HepG2 (cell line): ENCODE measurements around the gene AFAP1. TPM values are rescaled to one million over a fixed set of nuclear protein-coding genes. Genes with fewer than 3 reads are reported as not detected.

Source experiments
- ATAC-seq: fragments of 200-7000 bp; cut with Tn5 transposase; 3 replicates; pipeline ENCODE4 v1.9.1; 2020; ENCODE audit warnings: mild to moderate bottlenecking, moderate library complexity
- BruUV-seq: library from RNA; stranded (reverse); fragments of 400-500 nt; replicated peaks from 2 replicates; lab custom pipeline; 2021; lab: Mats Ljungman, UMichigan
- CTCF ChIA-PET: fragments of 300-600 bp; formaldehyde crosslinking; extraction: SDS; loops from one replicate; lab custom pipeline; 2021; ENCODE audit warnings: low total read pairs, inconsistent platforms, low intra/inter-chr PET ratio; lab: Yijun Ruan, JAX
- POLR2A ChIA-PET: fragments of 350-600 bp; sonication (Branson Sonifier 250); formaldehyde crosslinking; loops from one replicate; lab custom pipeline; 2020; ENCODE audit warnings: antibody characterized with exemption, inconsistent platforms; lab: Yijun Ruan, JAX
- DNase-seq: peaks from one replicate; pipeline ENCODE4 v3.0.0-alpha.2; 2015; ENCODE audit warnings: low spot score
- FAIRE-seq: peaks from 3 replicates; lab custom pipeline; 2011; peaks lifted over from hg19 to GRCh38; lab: Jason Lieb, UNC
- H2AFZ ChIP-seq: one replicate; pipeline ENCODE4 v1.6.1; 2011; ENCODE audit warnings: low read length, inconsistent platforms
- H3K27ac ChIP-seq: fragments of 300-600 bp; 3 replicates; pipeline ENCODE4 v1.8.0; 2011; ENCODE audit warnings: mixed run types, mild to moderate bottlenecking, mixed read lengths, low read length, inconsistent platforms; ENCODE audit not compliant: insufficient read depth; ENCODE audit errors: extremely low read length
- H3K27me3 ChIP-seq, 2 experiments: fragments of 200-600 bp in 1 of 2; 2 replicates in 1 of 2; 3 replicates in 1 of 2; pipeline versions ENCODE4 v1.6.0 to v1.8.0; 2011; ENCODE audit warnings: low read length in 2 of 2, mild to moderate bottlenecking in 2 of 2, moderate library complexity in 2 of 2, inconsistent platforms in 1 of 2; ENCODE audit not compliant: insufficient read depth in 2 of 2, control insufficient read depth in 1 of 2
- H3K36me3 ChIP-seq, 2 experiments: fragments of 200-600 bp in 1 of 2; replicated peaks in 1 of 2; 2 replicates in 1 of 2; 3 replicates in 1 of 2; pipeline versions ENCODE4 v1.5.1 to v1.8.0; 2011; ENCODE audit warnings: low read length in 2 of 2, inconsistent platforms in 1 of 2; ENCODE audit not compliant: insufficient read depth in 2 of 2, control insufficient read depth in 1 of 2
- H3K4me1 ChIP-seq: 2 replicates; pipeline ENCODE4 v1.5.1; 2012; ENCODE audit warnings: low read length, inconsistent platforms; ENCODE audit not compliant: insufficient read depth
- H3K4me2 ChIP-seq: 2 replicates; pipeline ENCODE4 v1.6.0; 2011; ENCODE audit warnings: low read depth, low read length, inconsistent platforms
- H3K4me3 ChIP-seq, 3 experiments: fragments of 200-600 bp in 1 of 3; sonication (generic), shearing (Covaris generic) in 1 of 3; replicated peaks in 1 of 3; 2 replicates each; pipeline ENCODE4 v1.5.1; 2011 to 2016; ENCODE audit warnings: low read length in 3 of 3, inconsistent platforms in 2 of 3, low read depth in 2 of 3, mild to moderate bottlenecking in 2 of 3, control low read depth in 1 of 3, mixed read lengths in 1 of 3; ENCODE audit not compliant: insufficient read depth in 1 of 3
- H3K79me2 ChIP-seq: one replicate; pipeline ENCODE4 v1.6.1; 2011; ENCODE audit warnings: low read length, inconsistent platforms; ENCODE audit not compliant: insufficient read depth
- H3K9ac ChIP-seq: 2 replicates; pipeline ENCODE4 v1.6.0; 2011; ENCODE audit warnings: mild to moderate bottlenecking, low read depth, low read length, inconsistent platforms; ENCODE audit not compliant: insufficient read depth
- H3K9me3 ChIP-seq: 2 replicates; pipeline ENCODE4 v1.5.1; 2012; ENCODE audit warnings: mild to moderate bottlenecking, low read length
- H4K20me1 ChIP-seq: 2 replicates; pipeline ENCODE4 v1.6.0; 2011; ENCODE audit warnings: inconsistent platforms, mild to moderate bottlenecking, low read length, moderate library complexity; ENCODE audit not compliant: insufficient read depth
- CENPT ChIP-seq: sonication (generic); formaldehyde crosslinking; IDR thresholded peaks from 2 replicates; pipeline ENCODE4 v1.8.0; 2022; ENCODE audit warnings: low read depth, mild to moderate bottlenecking, moderate library complexity, missing genetic modification reagents
- FOXP1 ChIP-seq, 2 experiments: fragments of 450-650 bp in 1 of 2; IDR thresholded peaks; 2 replicates each; pipeline ENCODE4 v1.6.1; 2017 to 2018; ENCODE audit warnings: antibody characterized with exemption in 1 of 2
- HCFC1 ChIP-seq: fragments of 150-350 bp; IDR thresholded peaks from 2 replicates; pipeline ENCODE4 v1.6.1; 2014; ENCODE audit warnings: low read depth, low read length
- NAIF1 ChIP-seq: sonication (generic); formaldehyde crosslinking; IDR thresholded peaks from 2 replicates; pipeline ENCODE4 v1.5.0; 2020; ENCODE audit warnings: mild to moderate bottlenecking, missing genetic modification reagents, borderline replicate concordance
- RFX3 ChIP-seq: IDR thresholded peaks from 2 replicates; pipeline ENCODE4 v1.6.1; 2016; ENCODE audit warnings: missing biosample characterization, missing genetic modification reagents
- WIZ ChIP-seq: sonication (generic); formaldehyde crosslinking; IDR thresholded peaks from 2 replicates; pipeline ENCODE4 v1.5.1; 2020; ENCODE audit warnings: mild to moderate bottlenecking, missing genetic modification reagents
- ZNF629 ChIP-seq: sonication (generic); formaldehyde crosslinking; conservative IDR thresholded peaks from 2 replicates; pipeline ENCODE4 v1.5.0; 2020; ENCODE audit warnings: missing genetic modification reagents
- WGBS: methylation state at CpG from one replicate; pipeline ENCODE4 v1.1.6; 2017; ENCODE audit warnings: low lambda C conversion rate; 5-methylcytosine and 5-hydroxymethylcytosine counted together
- in situ Hi-C: cut with HindIII; loops from 2 replicates; pipeline ENCODE4 v1.10.0; 2017; ENCODE audit warnings: low pct_unique_long_range_greater_than_20kb; ENCODE audit not compliant: extremely low pct_ligation_motif_present
- intact Hi-C: fragments of 100-400 bp; cut with micrococcal nuclease; formaldehyde crosslinking; loops from one replicate; pipeline ENCODE4 v1.10.0; 2022; ENCODE audit not compliant: unreplicated experiment
- polyA plus RNA-seq, 8 experiments: library from polyadenylated mRNA; depleted of rRNA in 3 of 8; stranded (reverse) in 7 of 8; unstranded in 1 of 8; fragments of >200 nt; fragmentation: Illumina TruSeq in 4 of 8; extraction: Trizol in 4 of 8; gene quantifications; 2 replicates each; pipeline versions ENCODE4 v1.2.1 to v1.2.3, GENCODE V29; 2011 to 2016; ENCODE audit warnings: low read depth in 4 of 8, missing spikeins in 1 of 8, mixed read lengths in 1 of 8; ENCODE audit not compliant: insufficient read depth in 1 of 8
- total RNA-seq, 5 experiments: library from RNA; depleted of rRNA; stranded (reverse); fragments of >200 nt; fragmentation: Illumina TruSeq; extraction: Trizol; gene quantifications; 2 replicates each; pipeline ENCODE4 v1.2.3, GENCODE V29; 2016; ENCODE audit warnings: low read depth in 1 of 5
- TF ChIP-seq, protein P1 (sequence below): sonication (generic); formaldehyde crosslinking; IDR thresholded peaks from 2 replicates; pipeline ENCODE4 v1.4.0; 2020; ENCODE audit warnings: mild to moderate bottlenecking, missing genetic modification reagents
- TF ChIP-seq, protein P2 (sequence below): sonication (generic); formaldehyde crosslinking; IDR thresholded peaks from 2 replicates; pipeline ENCODE4 v1.8.0; 2023; ENCODE audit warnings: mild to moderate bottlenecking, missing genetic modification reagents

The AFAP1 gene
- total and polyA plus RNA-seq, 2 of the 13 experiments (the other 11 are each of a cell fraction or from before 2014, with no cell fraction given), result 2.5 TPM

- Histone ChIP-seq H2AFZ (no peak overlapping the region), H3K36me3 (no peaks in the 10 kb centered on the region), H3K9me3 (0 out of 2 replicates have a peak, but pooled peaks cover 4% of the 10 kb centered on the region), H3K4me2 (no peak overlapping the region), H4K20me1 (no peaks in the 10 kb centered on the region), H3K4me1 (peaks cover 18% of the 10 kb centered on the region), H3K27me3 (no peaks in the 10 kb centered on the region), H3K27ac (no peak overlapping the region), H3K79me2 (no peaks in the 10 kb centered on the region), H3K4me3 (no peak overlapping the region), H3K9ac (no peak overlapping the region)
- FAIRE-seq, result no peak
- DNase-seq, result no peak
- ChIA-PET CTCF (no interaction called here), POLR2A (no interaction called here)
- TF ChIP-seq, protein P1, sequence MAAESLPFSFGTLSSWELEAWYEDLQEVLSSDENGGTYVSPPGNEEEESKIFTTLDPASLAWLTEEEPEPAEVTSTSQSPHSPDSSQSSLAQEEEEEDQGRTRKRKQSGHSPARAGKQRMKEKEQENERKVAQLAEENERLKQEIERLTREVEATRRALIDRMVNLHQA, result no peak
- TF ChIP-seq FOXP1 (IDR thresholded peaks at IDR 0.05), result no peak
- TF ChIP-seq FOXP1 (CRISPR knock-in tag; IDR thresholded peaks at IDR 0.05), result no peak
- no peak for TF ChIP-seq HCFC1
- no peak for TF ChIP-seq CENPT (CRISPR knock-in tag)
- no peak for TF ChIP-seq WIZ (CRISPR knock-in tag)
- TF ChIP-seq, protein P2, sequence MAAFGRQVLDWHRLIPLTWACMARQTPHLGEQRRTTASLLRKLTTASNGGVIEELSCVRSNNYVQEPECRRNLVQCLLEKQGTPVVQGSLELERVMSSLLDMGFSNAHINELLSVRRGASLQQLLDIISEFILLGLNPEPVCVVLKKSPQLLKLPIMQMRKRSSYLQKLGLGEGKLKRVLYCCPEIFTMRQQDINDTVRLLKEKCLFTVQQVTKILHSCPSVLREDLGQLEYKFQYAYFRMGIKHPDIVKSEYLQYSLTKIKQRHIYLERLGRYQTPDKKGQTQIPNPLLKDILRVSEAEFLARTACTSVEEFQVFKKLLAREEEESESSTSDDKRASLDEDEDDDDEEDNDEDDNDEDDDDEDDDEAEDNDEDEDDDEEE (CRISPR knock-in tag), result no peak
- TF ChIP-seq ZNF629, result no peak
- no peak for TF ChIP-seq RFX3
- TF ChIP-seq NAIF1, result no peak
- intact Hi-C loops, result no loop called here
- 90% methylated on average over 16 of the region's 16 CpGs for WGBS
- in situ Hi-C loops, result no loop called here
- BruUV-seq, result no TSS peak
- no peak for ATAC-seq
Observed at GRCh38 chr4:7885216-7886006, 54.2 kb downstream of the AFAP1 start.
